ENCODE data around the gene LEMD3. TPM values are rescaled to one million over a fixed set of nuclear protein-coding genes. Genes with fewer than 3 reads are reported as not detected.
A peak's percentile ranks its signal among the peaks of the same experiment; 100 is the strongest.
"Not testable (repeated sequence)": the region's sequence is repeated elsewhere in the genome, so short reads cannot be mapped to it uniquely, and the experiment has no call there.

The LEMD3 gene
- polyA plus RNA-seq, 2 of the 4 experiments (the other 2 are of a cell fraction), result 12.3 to 17.8 TPM

DNA sequence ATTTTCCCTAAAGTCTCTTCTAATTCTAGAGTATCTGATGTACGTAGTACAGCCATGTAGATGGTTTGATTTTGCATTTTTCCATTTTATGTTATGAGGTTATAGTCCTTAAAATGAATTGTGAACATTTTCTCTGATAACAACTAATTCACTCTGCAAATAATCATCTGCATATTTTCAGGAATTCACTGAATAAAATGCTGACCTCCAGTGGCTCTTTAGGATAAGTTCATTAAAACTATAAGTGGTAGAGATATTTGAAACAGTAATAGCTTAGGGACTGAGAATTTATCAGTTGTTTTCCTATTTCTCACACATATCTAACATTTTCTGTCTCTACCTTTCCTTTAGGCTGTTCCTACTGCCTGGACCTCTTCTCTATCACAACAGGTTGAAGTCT lies 113.5 kb downstream of the LEMD3 start:
- CTCF ChIA-PET, result interaction anchor here (0.6 to 1.0 kb wide), 2 partner anchors 23 to 392 kb away, joined by 3 to 4 read pairs; no protein-coding TSS in a partner anchor
- no peak for ATAC-seq
- Histone ChIP-seq H3K27ac (no peak overlapping the region), H3K4me2 (no peak overlapping the region), H3K4me1 (peaks cover 14% of the 10 kb centered on the region; the same call in 2 of the 3 replicates), H3K4me3 (no peak overlapping the region), H3K9me3 (no peaks in the 10 kb centered on the region)
- WGBS (ENCODE audit: missing lambda C conversion rate), result 83% methylated on average over 1 of the region's 1 CpG
- TF ChIP-seq JUN (IDR thresholded peaks at IDR 0.05) (no peak), MAZ (IDR thresholded peaks at IDR 0.05; ENCODE audit: borderline replicate concordance, low read depth, low read length) (no peak), JUNB (IDR thresholded peaks at IDR 0.05) (no peak), PHF8 (IDR thresholded peaks at IDR 0.05; ENCODE audit: borderline replicate concordance, low read depth) (no peak), NPAS2 (CRISPR knock-in tag; IDR thresholded peaks at IDR 0.05; ENCODE audit: borderline replicate concordance) (no peak), ESRRA (IDR thresholded peaks at IDR 0.05; ENCODE audit: borderline replicate concordance, low read length) (no peak), EHF (CRISPR knock-in tag; IDR thresholded peaks at IDR 0.05) (no peak), RAD21 (conservative IDR thresholded peaks at IDR 0.05 in 1 of 2, IDR thresholded peaks at IDR 0.05 in 1 of 2) (no peak), E2F6 (IDR thresholded peaks at IDR 0.05; ENCODE audit: borderline replicate concordance, low read depth) (no peak), CHD4 (IDR thresholded peaks at IDR 0.05; ENCODE audit: borderline replicate concordance) (no peak), ZSCAN20 (CRISPR knock-in tag; IDR thresholded peaks at IDR 0.05) (no peak), POLR2AphosphoS2 (conservative IDR thresholded peaks at IDR 0.05; ENCODE audit: low read length) (no peak), ZNF302 (CRISPR knock-in tag; IDR thresholded peaks at IDR 0.05) (no peak), MYC (IDR thresholded peaks at IDR 0.05; ENCODE audit: borderline replicate concordance, low read length) (no peak), ZFP36 (IDR thresholded peaks at IDR 0.05; ENCODE audit: borderline replicate concordance, partially characterized antibody) (no peak)
- no peak for FAIRE-seq
- POLR2A ChIA-PET, result no interaction called here
- DNase-seq (ENCODE audit: low read depth in 1 of 2, low spot score in 1 of 2), result no peak

DNA sequence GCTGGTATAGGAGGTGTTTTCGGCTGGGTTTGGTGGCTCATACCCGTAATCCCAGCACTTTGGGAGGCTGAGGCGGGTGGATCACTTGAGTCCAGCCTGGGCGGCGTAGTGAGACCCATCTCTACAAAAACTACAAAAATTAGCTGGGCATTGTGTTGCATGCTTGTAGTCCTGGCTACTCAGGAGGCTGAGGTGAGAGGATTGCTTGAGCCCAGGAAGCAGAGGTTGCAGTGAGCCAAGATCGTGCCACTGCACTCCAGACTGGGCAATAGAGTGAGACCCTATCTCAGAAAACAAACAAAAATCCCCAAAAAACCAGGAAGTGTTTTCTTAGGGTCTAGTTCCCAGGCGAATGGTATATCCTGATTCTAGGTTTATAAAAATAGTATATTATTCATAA lies 116.1 kb downstream of the LEMD3 start:
- ATAC-seq; H3K4me3 ChIP-seq; DNase-seq (ENCODE audit: low read depth in 1 of 2, low spot score in 1 of 2); FAIRE-seq; H3K27ac ChIP-seq; H3K4me1 ChIP-seq; H3K4me2 ChIP-seq; H3K9me3 ChIP-seq; POLR2A ChIA-PET: not testable (repeated sequence)
- CTCF ChIA-PET, result interaction anchor here (1.2 kb wide), 1 partner anchor 14 kb away, joined by 3 read pairs; no protein-coding TSS in a partner anchor
- 88% methylated on average over 7 of the region's 7 CpGs for WGBS (ENCODE audit: missing lambda C conversion rate)

DNA sequence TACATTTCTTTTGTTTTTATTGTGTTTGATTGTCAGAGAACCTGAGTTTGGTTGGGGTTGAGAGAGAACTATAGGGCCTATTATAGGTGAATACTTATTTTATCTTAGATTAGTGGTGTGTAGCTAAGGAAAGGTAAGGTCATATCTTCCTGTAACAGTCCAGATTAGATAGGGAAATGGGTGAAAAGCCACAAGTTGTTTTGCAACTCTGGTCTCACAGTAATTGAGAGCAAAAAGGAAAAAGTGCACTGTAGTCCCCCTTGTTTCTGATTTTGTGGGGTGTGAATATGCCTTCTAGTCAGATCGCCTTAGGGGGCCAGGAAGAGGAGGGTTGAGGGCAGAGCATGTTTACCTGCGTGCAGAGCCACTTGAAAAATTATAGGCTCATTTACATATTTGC lies 118.0 kb downstream of the LEMD3 start:
- WGBS (ENCODE audit: missing lambda C conversion rate), result 94% methylated on average over 2 of the region's 2 CpGs
- Histone ChIP-seq H3K4me2 (no peak overlapping the region), H3K9me3 (no peaks in the 10 kb centered on the region), H3K4me3 (no peak overlapping the region), H3K4me1 (no peaks in the 10 kb centered on the region), H3K27ac (no peak overlapping the region)
- CTCF ChIA-PET, result no interaction called here
- ATAC-seq (no peak), DNase-seq (ENCODE audit: low read depth in 1 of 2, low spot score in 1 of 2) (no peak), FAIRE-seq (no peak)
- no peak for TF ChIP-seq ZC3H11A (IDR thresholded peaks at IDR 0.05)
- TF ChIP-seq JUNB (IDR thresholded peaks at IDR 0.05), result no peak
- no peak for TF ChIP-seq JUN (IDR thresholded peaks at IDR 0.05)
- no peak for TF ChIP-seq HEYL (CRISPR knock-in tag; IDR thresholded peaks at IDR 0.05)
- TF ChIP-seq NFE2L2 (conservative IDR thresholded peaks at IDR 0.05; ENCODE audit: low read length), result no peak
- TF ChIP-seq CBX2 (IDR thresholded peaks at IDR 0.05; ENCODE audit: borderline replicate concordance, low read depth), result no peak
- POLR2A ChIA-PET, result no interaction called here

- no peak overlapping the region for H3K27ac ChIP-seq
- no peak for ATAC-seq
- WGBS (ENCODE audit: missing lambda C conversion rate), result 94% methylated on average over 2 of the region's 2 CpGs
- H3K4me2 ChIP-seq, result no peak overlapping the region
- DNase-seq (ENCODE audit: low read depth in 1 of 2, low spot score in 1 of 2), result no peak
- CTCF ChIA-PET, result no interaction called here
- FAIRE-seq, result peak; percentile 80
- no peaks in the 10 kb centered on the region for H3K9me3 ChIP-seq
- POLR2A ChIA-PET, result no interaction called here
- TF ChIP-seq, protein P1, sequence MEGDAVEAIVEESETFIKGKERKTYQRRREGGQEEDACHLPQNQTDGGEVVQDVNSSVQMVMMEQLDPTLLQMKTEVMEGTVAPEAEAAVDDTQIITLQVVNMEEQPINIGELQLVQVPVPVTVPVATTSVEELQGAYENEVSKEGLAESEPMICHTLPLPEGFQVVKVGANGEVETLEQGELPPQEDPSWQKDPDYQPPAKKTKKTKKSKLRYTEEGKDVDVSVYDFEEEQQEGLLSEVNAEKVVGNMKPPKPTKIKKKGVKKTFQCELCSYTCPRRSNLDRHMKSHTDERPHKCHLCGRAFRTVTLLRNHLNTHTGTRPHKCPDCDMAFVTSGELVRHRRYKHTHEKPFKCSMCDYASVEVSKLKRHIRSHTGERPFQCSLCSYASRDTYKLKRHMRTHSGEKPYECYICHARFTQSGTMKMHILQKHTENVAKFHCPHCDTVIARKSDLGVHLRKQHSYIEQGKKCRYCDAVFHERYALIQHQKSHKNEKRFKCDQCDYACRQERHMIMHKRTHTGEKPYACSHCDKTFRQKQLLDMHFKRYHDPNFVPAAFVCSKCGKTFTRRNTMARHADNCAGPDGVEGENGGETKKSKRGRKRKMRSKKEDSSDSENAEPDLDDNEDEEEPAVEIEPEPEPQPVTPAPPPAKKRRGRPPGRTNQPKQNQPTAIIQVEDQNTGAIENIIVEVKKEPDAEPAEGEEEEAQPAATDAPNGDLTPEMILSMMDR (IDR thresholded peaks at IDR 0.05), result no peak
- TF ChIP-seq HOXB13 (CRISPR knock-in tag; IDR thresholded peaks at IDR 0.05; ENCODE audit: low read depth) (no peak), NPAS2 (CRISPR knock-in tag; IDR thresholded peaks at IDR 0.05; ENCODE audit: borderline replicate concordance) (no peak), MAZ (IDR thresholded peaks at IDR 0.05; ENCODE audit: borderline replicate concordance, low read depth, low read length) (no peak), PBX3 (IDR thresholded peaks at IDR 0.05) (no peak), RAD21 (conservative IDR thresholded peaks at IDR 0.05 in 1 of 2, IDR thresholded peaks at IDR 0.05 in 1 of 2) (no peak), KDM1A (IDR thresholded peaks at IDR 0.05; ENCODE audit: low read depth) (no peak), SMC3 (IDR thresholded peaks at IDR 0.05) (no peak), EHF (CRISPR knock-in tag; IDR thresholded peaks at IDR 0.05) (no peak)
- no peak overlapping the region for H3K4me3 ChIP-seq
- H3K4me1 ChIP-seq, result no peaks in the 10 kb centered on the region
Observed at GRCh38 chr12:65292241-65292640, 122.9 kb downstream of the LEMD3 start.

Data from A549 (cell line).